ENCODE measurements around the gene KIF27.

The KIF27 gene, protein sequence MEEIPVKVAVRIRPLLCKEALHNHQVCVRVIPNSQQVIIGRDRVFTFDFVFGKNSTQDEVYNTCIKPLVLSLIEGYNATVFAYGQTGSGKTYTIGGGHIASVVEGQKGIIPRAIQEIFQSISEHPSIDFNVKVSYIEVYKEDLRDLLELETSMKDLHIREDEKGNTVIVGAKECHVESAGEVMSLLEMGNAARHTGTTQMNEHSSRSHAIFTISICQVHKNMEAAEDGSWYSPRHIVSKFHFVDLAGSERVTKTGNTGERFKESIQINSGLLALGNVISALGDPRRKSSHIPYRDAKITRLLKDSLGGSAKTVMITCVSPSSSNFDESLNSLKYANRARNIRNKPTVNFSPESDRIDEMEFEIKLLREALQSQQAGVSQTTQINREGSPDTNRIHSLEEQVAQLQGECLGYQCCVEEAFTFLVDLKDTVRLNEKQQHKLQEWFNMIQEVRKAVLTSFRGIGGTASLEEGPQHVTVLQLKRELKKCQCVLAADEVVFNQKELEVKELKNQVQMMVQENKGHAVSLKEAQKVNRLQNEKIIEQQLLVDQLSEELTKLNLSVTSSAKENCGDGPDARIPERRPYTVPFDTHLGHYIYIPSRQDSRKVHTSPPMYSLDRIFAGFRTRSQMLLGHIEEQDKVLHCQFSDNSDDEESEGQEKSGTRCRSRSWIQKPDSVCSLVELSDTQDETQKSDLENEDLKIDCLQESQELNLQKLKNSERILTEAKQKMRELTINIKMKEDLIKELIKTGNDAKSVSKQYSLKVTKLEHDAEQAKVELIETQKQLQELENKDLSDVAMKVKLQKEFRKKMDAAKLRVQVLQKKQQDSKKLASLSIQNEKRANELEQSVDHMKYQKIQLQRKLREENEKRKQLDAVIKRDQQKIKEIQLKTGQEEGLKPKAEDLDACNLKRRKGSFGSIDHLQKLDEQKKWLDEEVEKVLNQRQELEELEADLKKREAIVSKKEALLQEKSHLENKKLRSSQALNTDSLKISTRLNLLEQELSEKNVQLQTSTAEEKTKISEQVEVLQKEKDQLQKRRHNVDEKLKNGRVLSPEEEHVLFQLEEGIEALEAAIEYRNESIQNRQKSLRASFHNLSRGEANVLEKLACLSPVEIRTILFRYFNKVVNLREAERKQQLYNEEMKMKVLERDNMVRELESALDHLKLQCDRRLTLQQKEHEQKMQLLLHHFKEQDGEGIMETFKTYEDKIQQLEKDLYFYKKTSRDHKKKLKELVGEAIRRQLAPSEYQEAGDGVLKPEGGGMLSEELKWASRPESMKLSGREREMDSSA (N-terminal part only)
- total RNA-seq = 6.5 to 14.6 (median 9.9) reads per million in 9 experiments

GRCh38 chr9:83920927-83921707, at the start of gene KIF27:
TSS of gene KIF27 (minus strand) at chr9:83921432. CDS start at chr9:83915591, 5,841 bp downstream.
- peak within 1 kb of the TSS; percentile 86 to 89 for H3K4me3 Mint-ChIP-seq
- ATAC-seq (replicated peaks) (peak; percentile 82), DNase-seq (peak; percentile 95 to 97 (median 96))
- peaks cover 4 to 20% of the 10 kb centered on the region in 2 donors for H3K4me1 Mint-ChIP-seq (ENCODE audit: low read depth in 2 of 2)
- peak within 1 kb of the TSS; percentile 97 for H3K27ac Mint-ChIP-seq
- H3K27me3 Mint-ChIP-seq = no peaks in the 10 kb centered on the region
- no peaks in the 10 kb centered on the region for H3K9me3 Mint-ChIP-seq
- peaks cover 13% of the 10 kb centered on the region for H3K36me3 Mint-ChIP-seq (ENCODE audit: insufficient read depth)

- H3K4me3 Mint-ChIP-seq = no peak overlapping the region
- no peaks in the 10 kb centered on the region for H3K9me3 Mint-ChIP-seq
- peak overlapping the region; percentile 17 to 38 for H3K27ac Mint-ChIP-seq
- DNase-seq (no peak), ATAC-seq (replicated peaks) (no peak)
- peaks cover 100% of the 10 kb centered on the region for H3K36me3 Mint-ChIP-seq (ENCODE audit: insufficient read depth)
- peaks cover 14 to 37% of the 10 kb centered on the region in 2 donors for H3K4me1 Mint-ChIP-seq (ENCODE audit: low read depth in 2 of 2)
- H3K27me3 Mint-ChIP-seq = no peaks in the 10 kb centered on the region
These were observed 48.4 kb upstream of the KIF27 start for GRCh38 chr9:83969602-83970001.

- Mint-ChIP-seq H3K9me3 (no peaks in the 10 kb centered on the region), H3K4me3 (no peak overlapping the region), H3K36me3 (ENCODE audit: insufficient read depth) (peaks cover 83% of the 10 kb centered on the region), H3K27me3 (no peaks in the 10 kb centered on the region), H3K27ac (peak overlapping the region in 1 of 2 donors; percentile 39), H3K4me1 (ENCODE audit: low read depth in 2 of 2) (peaks cover 6 to 27% of the 10 kb centered on the region in 2 donors)
- DNase-seq (no peak), ATAC-seq (replicated peaks) (no peak)
These were observed 45.8 kb upstream of the KIF27 start for GRCh38 chr9:83967073-83967472.

GRCh38 chr9:83966209-83966582, 45.0 kb upstream of the KIF27 start:
- H3K36me3 Mint-ChIP-seq (ENCODE audit: insufficient read depth) = peaks cover 74% of the 10 kb centered on the region
- H3K27me3 Mint-ChIP-seq = no peaks in the 10 kb centered on the region
- H3K4me1 Mint-ChIP-seq (ENCODE audit: low read depth in 2 of 2) = peaks cover 4 to 21% of the 10 kb centered on the region in 2 donors
- no peaks in the 10 kb centered on the region for H3K9me3 Mint-ChIP-seq
- ATAC-seq (replicated peaks) = no peak
- peak overlapping the region in 1 of 2 donors; percentile 14 for H3K4me3 Mint-ChIP-seq
- DNase-seq = no peak
- H3K27ac Mint-ChIP-seq = peak overlapping the region; percentile 63 to 86

GRCh38 chr9:83965350-83966208, 44.3 kb upstream of the KIF27 start:
- ATAC-seq (replicated peaks) (peak; percentile 12), DNase-seq (no peak)
- Mint-ChIP-seq H3K36me3 (ENCODE audit: insufficient read depth) (peaks cover 68% of the 10 kb centered on the region), H3K4me1 (ENCODE audit: low read depth in 2 of 2) (peaks cover 4 to 18% of the 10 kb centered on the region in 2 donors), H3K9me3 (no peaks in the 10 kb centered on the region), H3K4me3 (peak overlapping the region in 1 of 2 donors; percentile 14), H3K27me3 (no peaks in the 10 kb centered on the region), H3K27ac (peak overlapping the region; percentile 63 to 86)

- Mint-ChIP-seq H3K9me3 (no peaks in the 10 kb centered on the region), H3K36me3 (ENCODE audit: insufficient read depth) (peaks cover 64% of the 10 kb centered on the region), H3K4me3 (no peak overlapping the region), H3K27ac (peak overlapping the region in 1 of 2 donors; percentile 86), H3K4me1 (ENCODE audit: low read depth in 2 of 2) (peaks cover 4 to 18% of the 10 kb centered on the region in 2 donors), H3K27me3 (no peaks in the 10 kb centered on the region)
- DNase-seq (no peak), ATAC-seq (replicated peaks) (peak; percentile 43)
These were observed 43.7 kb upstream of the KIF27 start for GRCh38 chr9:83964973-83965349.

GRCh38 chr9:83962165-83962564, 40.9 kb upstream of the KIF27 start:
- H3K36me3 Mint-ChIP-seq (ENCODE audit: insufficient read depth) = peaks cover 36% of the 10 kb centered on the region
- peak overlapping the region; percentile 20 to 56 for H3K27ac Mint-ChIP-seq
- ATAC-seq (replicated peaks) = no peak
- H3K27me3 Mint-ChIP-seq = no peaks in the 10 kb centered on the region
- no peaks in the 10 kb centered on the region for H3K9me3 Mint-ChIP-seq
- peaks cover 4 to 9% of the 10 kb centered on the region in 2 donors for H3K4me1 Mint-ChIP-seq (ENCODE audit: low read depth in 2 of 2)
- no peak for DNase-seq
- H3K4me3 Mint-ChIP-seq = no peak overlapping the region

- H3K4me1 Mint-ChIP-seq (ENCODE audit: low read depth in 2 of 2) = peaks cover 10 to 13% of the 10 kb centered on the region in 2 donors
- no peaks in the 10 kb centered on the region for H3K9me3 Mint-ChIP-seq
- DNase-seq = no peak
- H3K36me3 Mint-ChIP-seq (ENCODE audit: insufficient read depth) = peaks cover 31% of the 10 kb centered on the region
- no peaks in the 10 kb centered on the region for H3K27me3 Mint-ChIP-seq
- ATAC-seq (replicated peaks) = no peak
- no peak overlapping the region for H3K27ac Mint-ChIP-seq
- H3K4me3 Mint-ChIP-seq = no peak overlapping the region
These were observed 39.8 kb upstream of the KIF27 start for GRCh38 chr9:83960991-83961390.

GRCh38 chr9:83959061-83959460, 37.8 kb upstream of the KIF27 start:
- Mint-ChIP-seq H3K27me3 (no peaks in the 10 kb centered on the region), H3K27ac (no peak overlapping the region), H3K4me1 (ENCODE audit: low read depth in 2 of 2) (peaks cover 16% of the 10 kb centered on the region in 2 donors), H3K4me3 (no peak overlapping the region), H3K9me3 (no peaks in the 10 kb centered on the region), H3K36me3 (ENCODE audit: insufficient read depth) (peaks cover 14% of the 10 kb centered on the region)
- DNase-seq = no peak
- ATAC-seq (replicated peaks) = no peak

- Mint-ChIP-seq H3K36me3 (ENCODE audit: insufficient read depth) (peaks cover 11% of the 10 kb centered on the region), H3K4me1 (ENCODE audit: low read depth in 2 of 2) (peaks cover 16% of the 10 kb centered on the region in 2 donors), H3K4me3 (peak overlapping the region; percentile 97 to 100), H3K27me3 (no peaks in the 10 kb centered on the region), H3K9me3 (no peaks in the 10 kb centered on the region), H3K27ac (peak overlapping the region; percentile 98 to 99)
- no peak for DNase-seq
- ATAC-seq (replicated peaks) = no peak
These were observed 35.9 kb upstream of the KIF27 start for GRCh38 chr9:83957248-83957513.

- H3K4me3 Mint-ChIP-seq = peak overlapping the region; percentile 97 to 100
- DNase-seq (peak; percentile 25 to 41 (median 26)), ATAC-seq (replicated peaks) (peak; percentile 80)
- no peaks in the 10 kb centered on the region for H3K9me3 Mint-ChIP-seq
- no peaks in the 10 kb centered on the region for H3K27me3 Mint-ChIP-seq
- H3K4me1 Mint-ChIP-seq (ENCODE audit: low read depth in 2 of 2) = peaks cover 16% of the 10 kb centered on the region in 2 donors
- H3K27ac Mint-ChIP-seq = peak overlapping the region; percentile 98 to 99
- H3K36me3 Mint-ChIP-seq (ENCODE audit: insufficient read depth) = peaks cover 15% of the 10 kb centered on the region
These were observed 35.4 kb upstream of the KIF27 start for GRCh38 chr9:83956436-83957247.
